Measurements from ENCODE around the gene OR1D5. TPM values are rescaled to one million over a fixed set of nuclear protein-coding genes. Genes with fewer than 3 reads are reported as not detected.
A peak's percentile ranks its signal among the peaks of the same experiment; 100 is the strongest.

The OR1D5 gene
- total RNA-seq, 2 experiments from 2014 or later = not detected

- peaks cover under 1% of the 10 kb centered on the region; the same call in 1 of the 2 replicates for H3K9me3 ChIP-seq (ENCODE audit: low read length)
- intact Hi-C loops (cut with micrococcal nuclease; ENCODE audit: unreplicated experiment) = no loop called here
- H3K36me3 ChIP-seq (ENCODE audit: insufficient read depth, low read length) = peaks cover 38% of the 10 kb centered on the region
- CTCF ChIA-PET (ENCODE audit: unreplicated experiment) = no interaction called here
- no peaks in the 10 kb centered on the region for H3K79me2 ChIP-seq (ENCODE audit: insufficient read depth, low read depth, low read length)
- POLR2A ChIA-PET = no interaction called here
- no peak overlapping the region for H3K27ac ChIP-seq (ENCODE audit: low read depth, low read length, poor library complexity, severe bottlenecking)
- H2AFZ ChIP-seq (ENCODE audit: low read length) = no peak overlapping the region
- DNase-seq (ENCODE audit: low spot score) = no peak
- TF ChIP-seq EZH2phosphoT487 (IDR thresholded peaks at IDR 0.05; ENCODE audit: borderline replicate concordance, low read depth, low read length) (no peak), CTCF (conservative IDR thresholded peaks at IDR 0.05; ENCODE audit: low read length) (no peak)
- H3K4me1 ChIP-seq (ENCODE audit: insufficient read depth, low read length, poor library complexity, severe bottlenecking) = no peaks in the 10 kb centered on the region
- no peak overlapping the region for H3K4me3 ChIP-seq (ENCODE audit: low read depth, low read length, poor library complexity, severe bottlenecking)
- no peaks in the 10 kb centered on the region for H3K9me2 ChIP-seq (ENCODE audit: insufficient read depth, low read length)
- BruUV-seq (replicated peaks) = no TSS peak
- H4K20me1 ChIP-seq (ENCODE audit: insufficient read depth, low read length) = no peaks in the 10 kb centered on the region
- H3K4me2 ChIP-seq (ENCODE audit: low read length) = no peak overlapping the region
Observed at GRCh38 chr17:3029213-3029913, 34.0 kb downstream of the OR1D5 start.

- no peak for DNase-seq (ENCODE audit: low spot score)
- CTCF ChIA-PET (ENCODE audit: unreplicated experiment) = no interaction called here
- H3K36me3 ChIP-seq (ENCODE audit: insufficient read depth, low read length) = peaks cover 52% of the 10 kb centered on the region
Observed at GRCh38 chr17:3027786-3028532, 35.4 kb downstream of the OR1D5 start.

More at GRCh38 chr17:3027786-3028532, 35.4 kb downstream of the OR1D5 start:
- no peak overlapping the region for H2AFZ ChIP-seq (ENCODE audit: low read length)
- intact Hi-C loops (cut with micrococcal nuclease; ENCODE audit: unreplicated experiment) = no loop called here
- TF ChIP-seq CTCF (conservative IDR thresholded peaks at IDR 0.05; ENCODE audit: low read length) = 0 out of 2 replicates have a peak, but pooled peaks have one; percentile 22
- TF ChIP-seq EZH2phosphoT487 (IDR thresholded peaks at IDR 0.05; ENCODE audit: borderline replicate concordance, low read depth, low read length) = no peak
- no peak overlapping the region for H3K4me2 ChIP-seq (ENCODE audit: low read length)
- H3K4me1 ChIP-seq (ENCODE audit: insufficient read depth, low read length, poor library complexity, severe bottlenecking) = no peaks in the 10 kb centered on the region
- no peak overlapping the region for H3K27ac ChIP-seq (ENCODE audit: low read depth, low read length, poor library complexity, severe bottlenecking)
- H4K20me1 ChIP-seq (ENCODE audit: insufficient read depth, low read length) = no peaks in the 10 kb centered on the region
- POLR2A ChIA-PET = no interaction called here
- H3K4me3 ChIP-seq (ENCODE audit: low read depth, low read length, poor library complexity, severe bottlenecking) = no peak overlapping the region
- no TSS peak for BruUV-seq (replicated peaks)
- H3K9me2 ChIP-seq (ENCODE audit: insufficient read depth, low read length) = no peaks in the 10 kb centered on the region
- H3K79me2 ChIP-seq (ENCODE audit: insufficient read depth, low read depth, low read length) = no peaks in the 10 kb centered on the region
- peaks cover 7% of the 10 kb centered on the region; the same call in 1 of the 2 replicates for H3K9me3 ChIP-seq (ENCODE audit: low read length)

Measured in OCI-LY7 (cell line).